GM21390 (cell line): ENCODE data around the gene CISD1.
A peak's percentile ranks its signal among the peaks of the same experiment; 100 is the strongest.
"Not testable (repeated sequence)": the region's sequence is repeated elsewhere in the genome, so short reads cannot be mapped to it uniquely, and the experiment has no call there.

Experiments
- ATAC-seq: cut with Tn5 transposase; IDR thresholded peaks from one replicate; pipeline ENCODE4 v1.9.1; 2021; ENCODE audit not compliant: unreplicated experiment

Gene CISD1

GRCh38 chr10:58268946-58269781 is at the start of gene CISD1:
TSS of gene CISD1 (plus strand) at chr10:58269162. CDS start at chr10:58269274, 112 bp downstream.
- ATAC-seq, result peak; percentile 58

GRCh38 chr10:58219875-58220274 is 49.1 kb upstream of the CISD1 start:
- ATAC-seq, result no peak

- ATAC-seq, result no peak
Observed at GRCh38 chr10:58220769-58221451, 48.1 kb upstream of the CISD1 start.

GRCh38 chr10:58225654-58226053 is 43.3 kb upstream of the CISD1 start:
- ATAC-seq, result no peak

- ATAC-seq, result not testable (repeated sequence)
Observed at GRCh38 chr10:58229856-58230255, 39.1 kb upstream of the CISD1 start.

GRCh38 chr10:58237014-58237834 is 31.7 kb upstream of the CISD1 start:
- ATAC-seq, result no peak

GRCh38 chr10:58239561-58240169 is 29.3 kb upstream of the CISD1 start:
- ATAC-seq, result no peak

GRCh38 chr10:58240531-58240930 is 28.4 kb upstream of the CISD1 start:
- no peak for ATAC-seq

GRCh38 chr10:58241346-58241745 is 27.6 kb upstream of the CISD1 start:
- ATAC-seq, result no peak

GRCh38 chr10:58243269-58243668 is 25.7 kb upstream of the CISD1 start:
- no peak for ATAC-seq

GRCh38 chr10:58243801-58244200 is 25.2 kb upstream of the CISD1 start:
- ATAC-seq, result not testable (repeated sequence)

- not testable (repeated sequence) for ATAC-seq
Observed at GRCh38 chr10:58244242-58244641, 24.7 kb upstream of the CISD1 start.

- not testable (repeated sequence) for ATAC-seq
Observed at GRCh38 chr10:58244666-58245065, 24.3 kb upstream of the CISD1 start.

GRCh38 chr10:58253184-58253583 is 15.8 kb upstream of the CISD1 start:
- ATAC-seq, result no peak

GRCh38 chr10:58254644-58255043 is 14.3 kb upstream of the CISD1 start:
- no peak for ATAC-seq

GRCh38 chr10:58256013-58256780 is 12.8 kb upstream of the CISD1 start:
- ATAC-seq, result not testable (repeated sequence)

GRCh38 chr10:58258977-58259692 is 9.8 kb upstream of the CISD1 start:
- no peak for ATAC-seq

GRCh38 chr10:58260334-58260733 is 8.6 kb upstream of the CISD1 start:
- no peak for ATAC-seq

GRCh38 chr10:58262766-58263165 is 6.2 kb upstream of the CISD1 start:
- no peak for ATAC-seq

- no peak for ATAC-seq
Observed at GRCh38 chr10:58264780-58265179, 4.2 kb upstream of the CISD1 start.
